NT2/D1 (cell line): Measurements from ENCODE around the gene ARHGAP10.

Experiments used
- DNase-seq: peaks from one replicate; pipeline ENCODE4 v3.0.0-alpha.2; 2011; ENCODE audit warnings: low read depth, low spot score
- H3K27me3 ChIP-seq: 2 replicates; pipeline ENCODE4 v1.6.0; 2011; ENCODE audit warnings: mild to moderate bottlenecking; ENCODE audit not compliant: insufficient read length, insufficient read depth
- H3K36me3 ChIP-seq: 2 replicates; pipeline ENCODE4 v1.6.1; 2011; ENCODE audit warnings: mild to moderate bottlenecking, low read length, mixed read lengths; ENCODE audit not compliant: insufficient read depth, insufficient read length
- H3K4me1 ChIP-seq: 2 replicates; pipeline ENCODE4 v1.5.1; 2011; ENCODE audit not compliant: insufficient read depth, insufficient read length
- H3K4me3 ChIP-seq: 2 replicates; pipeline ENCODE4 v1.5.1; 2011; ENCODE audit warnings: low read depth; ENCODE audit not compliant: insufficient read length
- H3K9ac ChIP-seq: 2 replicates; pipeline ENCODE4 v1.6.0; 2011; ENCODE audit warnings: low read depth; ENCODE audit not compliant: insufficient read length
- H3K9me3 ChIP-seq: 2 replicates; pipeline ENCODE4 v1.5.1; 2011; ENCODE audit warnings: mild to moderate bottlenecking, low read length; ENCODE audit not compliant: insufficient read depth
- SUZ12 ChIP-seq: IDR thresholded peaks from 2 replicates; pipeline ENCODE4 v1.6.1; 2011; ENCODE audit not compliant: insufficient read length, insufficient read depth; ENCODE audit errors: extremely low read depth
- YY1 ChIP-seq: IDR thresholded peaks from 2 replicates; pipeline ENCODE4 v1.6.1; 2011; ENCODE audit not compliant: insufficient read length, insufficient read depth
- ZNF274 ChIP-seq: IDR thresholded peaks from 2 replicates; pipeline ENCODE4 v1.6.1; 2011; ENCODE audit warnings: mild to moderate bottlenecking, low read depth, low read length

The ARHGAP10 gene

DNA sequence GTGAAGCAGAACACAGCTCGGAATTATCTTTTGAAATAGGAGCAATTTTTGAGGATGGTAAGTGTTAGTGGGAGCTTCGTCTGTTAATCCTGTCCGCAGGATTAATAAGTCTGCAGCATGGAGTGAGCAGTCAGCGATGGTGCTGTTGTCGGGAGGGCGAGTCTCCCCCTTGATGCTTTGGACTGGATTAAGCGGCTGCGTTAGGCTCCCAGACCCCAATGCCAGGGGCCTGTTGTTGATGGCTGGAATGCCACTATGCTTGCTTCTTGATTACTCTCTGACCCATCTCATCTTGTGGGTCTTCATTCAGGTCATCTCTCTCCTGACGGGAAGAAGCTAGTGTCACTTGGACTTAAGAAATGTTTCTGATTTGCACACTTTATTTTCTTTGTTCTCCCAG is 332.6 kb downstream of the ARHGAP10 start:
- H3K36me3 ChIP-seq, result peaks cover 7% of the 10 kb centered on the region
- H3K9me3 ChIP-seq, result no peaks in the 10 kb centered on the region
- H3K4me1 ChIP-seq, result no peaks in the 10 kb centered on the region
- no peaks in the 10 kb centered on the region for H3K27me3 ChIP-seq
- no peak for DNase-seq
- TF ChIP-seq YY1, result no peak
- H3K4me3 ChIP-seq, result no peak overlapping the region
- no peak overlapping the region for H3K9ac ChIP-seq

DNA sequence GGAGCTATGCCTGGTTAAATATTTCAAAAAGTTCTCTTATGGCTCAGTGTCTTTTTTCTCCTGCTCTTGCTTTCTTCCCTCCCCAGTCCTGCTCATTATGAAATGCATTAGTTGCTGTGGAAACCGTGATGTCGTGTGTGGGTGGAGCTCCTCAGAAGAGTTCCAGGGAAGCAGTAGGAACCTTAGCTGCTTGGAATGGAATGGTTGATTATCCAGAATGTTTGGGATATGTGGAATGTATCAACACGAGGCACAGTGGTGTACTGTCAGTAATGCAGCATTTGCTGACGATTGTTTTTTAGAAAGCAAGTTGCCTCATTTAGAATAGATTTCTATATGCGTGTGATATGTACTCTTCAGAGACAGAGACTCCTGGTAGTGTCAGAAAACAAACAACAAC is 333.2 kb downstream of the ARHGAP10 start:
- TF ChIP-seq ZNF274 (no peak), YY1 (no peak), SUZ12 (no peak)

DNA sequence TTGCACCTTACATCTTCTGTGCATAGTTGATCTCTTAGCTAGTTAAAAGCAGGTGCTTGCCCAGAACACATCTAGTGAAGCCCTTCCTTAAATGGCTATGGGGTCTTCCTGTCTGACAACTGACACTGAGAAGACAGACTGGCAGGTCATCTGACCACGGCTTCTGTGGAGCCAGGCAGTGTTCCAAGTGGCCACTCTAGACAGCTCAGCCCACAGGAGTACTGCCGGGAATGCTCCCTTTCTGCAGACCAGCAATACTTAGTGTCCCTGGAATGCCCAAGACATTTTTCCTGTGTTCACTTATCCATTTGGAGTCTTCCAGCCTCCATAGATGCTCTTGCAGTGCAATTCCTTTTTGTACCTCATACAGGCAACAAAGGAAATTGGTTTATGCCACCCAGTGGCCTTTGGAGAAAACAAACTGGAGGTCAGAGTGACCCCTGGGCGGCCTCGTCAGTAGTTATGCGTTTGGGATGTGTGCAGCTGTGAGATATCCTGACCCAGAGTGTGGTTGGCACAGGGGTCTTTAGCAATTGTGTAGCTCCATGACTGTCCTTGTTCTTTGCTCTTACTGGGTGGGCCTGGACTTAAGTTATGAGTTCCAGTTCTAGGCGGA is 335.5 kb downstream of the ARHGAP10 start:
- no peak for TF ChIP-seq SUZ12
- TF ChIP-seq YY1, result no peak
- TF ChIP-seq ZNF274, result no peak
- H3K9ac ChIP-seq, result no peak overlapping the region
- H3K9me3 ChIP-seq, result no peaks in the 10 kb centered on the region
- H3K4me3 ChIP-seq, result no peak overlapping the region
- H3K36me3 ChIP-seq, result peaks cover 9% of the 10 kb centered on the region
- DNase-seq, result no peak
- no peaks in the 10 kb centered on the region for H3K27me3 ChIP-seq
- H3K4me1 ChIP-seq, result no peaks in the 10 kb centered on the region

More for the DNA sequence above, 333.2 kb downstream of the ARHGAP10 start:
- H3K36me3 ChIP-seq, result peaks cover 7% of the 10 kb centered on the region
- H3K9ac ChIP-seq, result no peak overlapping the region
- no peaks in the 10 kb centered on the region for H3K27me3 ChIP-seq
- no peak for DNase-seq
- no peaks in the 10 kb centered on the region for H3K4me1 ChIP-seq
- no peaks in the 10 kb centered on the region for H3K9me3 ChIP-seq
- H3K4me3 ChIP-seq, result no peak overlapping the region

DNA sequence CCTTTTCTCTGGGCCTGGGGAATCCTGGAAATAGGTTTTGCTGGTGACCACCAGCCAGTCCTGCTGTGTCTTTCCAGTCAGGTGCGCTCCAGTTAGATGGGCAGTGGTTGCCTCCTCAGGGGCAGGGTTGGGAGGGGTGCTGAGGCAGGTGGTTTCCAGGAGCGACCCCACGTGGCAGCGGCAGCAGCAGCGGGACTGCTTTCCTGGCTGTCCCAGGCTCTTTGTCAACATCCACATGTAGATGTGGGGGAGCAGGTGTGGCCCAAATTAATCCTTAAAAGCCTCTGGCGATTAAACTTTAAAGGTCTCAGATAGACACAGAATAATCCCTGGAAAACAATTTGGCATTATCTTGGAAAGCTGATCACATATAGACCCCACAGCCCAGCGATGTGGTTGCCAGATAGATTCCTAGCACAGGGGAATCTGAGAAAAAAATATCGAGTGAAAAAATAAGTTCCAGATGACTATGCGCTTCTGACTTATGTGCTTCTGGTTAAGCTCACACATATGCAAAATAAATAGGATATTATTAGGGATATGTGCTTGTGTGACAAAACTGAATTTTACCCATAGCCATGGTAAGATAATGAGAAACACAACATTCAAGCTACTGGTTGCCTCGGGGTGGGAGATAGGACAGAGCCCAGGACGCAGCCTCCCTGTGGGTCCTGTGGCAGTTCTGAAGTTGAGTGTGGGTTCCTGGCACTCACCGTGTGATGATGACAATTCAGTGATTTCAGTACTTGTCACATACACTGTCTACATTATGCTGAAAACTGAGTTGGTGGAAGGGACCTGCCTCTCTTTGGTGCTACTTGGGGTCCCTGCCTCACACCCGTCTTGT is 336.4 kb downstream of the ARHGAP10 start:
- no peak for TF ChIP-seq ZNF274
- TF ChIP-seq YY1, result no peak
- no peaks in the 10 kb centered on the region for H3K27me3 ChIP-seq
- H3K4me3 ChIP-seq, result no peak overlapping the region
- peaks cover 18% of the 10 kb centered on the region for H3K36me3 ChIP-seq
- peaks cover 1% of the 10 kb centered on the region; the same call in 1 of the 2 replicates for H3K9me3 ChIP-seq
- H3K9ac ChIP-seq, result no peak overlapping the region
- no peak for DNase-seq
- H3K4me1 ChIP-seq, result no peaks in the 10 kb centered on the region

DNA sequence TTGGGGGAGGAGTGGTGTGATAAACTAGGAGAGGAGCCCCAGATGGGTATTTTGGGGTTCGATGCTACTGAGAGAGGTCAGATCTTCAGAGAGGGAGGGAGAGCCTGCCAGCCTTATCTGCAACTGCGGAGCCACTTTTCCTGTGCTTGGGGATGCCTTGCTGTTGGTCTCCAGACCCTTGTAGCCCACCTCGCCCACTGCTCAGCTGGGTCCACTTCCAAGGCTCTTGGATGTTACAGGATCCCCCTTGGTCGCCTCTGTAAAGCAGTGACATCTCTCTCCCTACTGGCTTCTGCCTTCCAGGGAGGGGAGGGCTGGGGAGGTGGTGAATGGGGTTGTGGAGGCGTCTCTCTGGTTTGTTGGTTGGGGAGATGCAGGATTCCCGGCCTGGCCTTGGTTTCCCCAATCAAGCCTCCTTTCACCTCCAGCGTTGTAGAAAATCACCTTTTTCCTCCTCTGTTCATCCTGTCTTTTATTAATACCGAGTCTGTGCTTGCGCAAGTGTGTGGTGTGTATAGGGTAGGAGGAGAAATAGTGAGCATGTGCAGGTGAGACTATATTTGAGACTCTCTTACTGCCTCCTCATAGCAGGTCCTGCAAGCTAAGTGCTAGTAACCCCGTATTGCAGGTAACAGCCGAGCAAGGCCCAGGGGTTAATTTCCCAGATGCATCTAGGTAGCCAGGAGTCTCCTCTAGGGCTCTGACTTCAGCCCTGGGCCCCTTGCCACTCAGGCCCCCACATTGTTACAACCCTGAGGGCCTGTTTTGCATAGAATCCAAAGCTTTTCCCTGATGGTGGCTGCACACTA is 337.4 kb downstream of the ARHGAP10 start:
- Histone ChIP-seq H3K4me3 (no peak overlapping the region), H3K9me3 (peaks cover 11% of the 10 kb centered on the region; the same call in 1 of the 2 replicates), H3K9ac (no peak overlapping the region), H3K4me1 (no peaks in the 10 kb centered on the region), H3K36me3 (peaks cover 13% of the 10 kb centered on the region), H3K27me3 (no peaks in the 10 kb centered on the region)
- no peak for DNase-seq
- no peak for TF ChIP-seq ZNF274
- no peak for TF ChIP-seq SUZ12
- TF ChIP-seq YY1, result no peak

DNA sequence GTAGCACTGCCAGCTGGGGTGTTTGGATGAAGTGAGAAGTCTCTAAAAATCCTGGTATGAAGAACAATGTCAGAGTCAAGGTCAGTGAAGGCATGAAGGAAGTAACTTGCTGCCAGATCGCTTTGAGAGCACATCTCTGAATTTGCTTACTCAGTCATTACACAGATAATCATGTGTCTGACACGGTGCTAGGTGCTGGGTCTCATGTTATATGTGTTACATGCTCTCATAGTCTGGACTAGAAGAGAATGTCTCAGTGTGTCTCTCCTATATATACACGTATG is 337.9 kb downstream of the ARHGAP10 start:
- Histone ChIP-seq H3K4me3 (no peak overlapping the region), H3K36me3 (peaks cover 13% of the 10 kb centered on the region), H3K9ac (no peak overlapping the region), H3K27me3 (no peaks in the 10 kb centered on the region), H3K4me1 (no peaks in the 10 kb centered on the region), H3K9me3 (peaks cover 17% of the 10 kb centered on the region; the same call in 1 of the 2 replicates)
- TF ChIP-seq YY1 (no peak), SUZ12 (no peak), ZNF274 (no peak)
- DNase-seq, result no peak

DNA sequence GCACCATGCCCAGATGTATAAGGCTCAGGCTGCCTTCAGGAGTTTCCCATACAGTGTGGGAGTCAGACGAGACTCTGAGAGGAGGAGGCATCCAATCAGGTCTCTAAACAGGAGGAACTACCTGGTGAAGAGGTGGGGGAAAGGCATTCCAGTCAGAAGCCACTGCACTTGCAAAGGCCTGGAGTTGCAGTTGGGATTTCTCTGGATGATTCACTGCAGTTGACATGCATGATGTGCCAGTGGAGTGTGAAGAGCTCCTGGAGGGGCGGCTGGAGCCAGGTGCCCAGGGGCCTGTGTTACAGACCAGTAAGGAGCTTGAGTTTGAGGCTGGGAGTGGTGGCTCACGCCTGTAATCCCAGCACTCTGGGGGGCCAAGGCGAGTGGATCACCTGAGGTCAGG is 339.1 kb downstream of the ARHGAP10 start:
- H3K9ac ChIP-seq, result no peak overlapping the region
- DNase-seq, result no peak

More for the DNA sequence above, 339.1 kb downstream of the ARHGAP10 start:
- H3K4me3 ChIP-seq, result no peak overlapping the region
- no peaks in the 10 kb centered on the region for H3K27me3 ChIP-seq
- no peak for TF ChIP-seq SUZ12
- no peak for TF ChIP-seq ZNF274
- no peak for TF ChIP-seq YY1
- peaks cover 22% of the 10 kb centered on the region; the same call in 1 of the 2 replicates for H3K9me3 ChIP-seq
- H3K36me3 ChIP-seq, result peaks cover 13% of the 10 kb centered on the region
- H3K4me1 ChIP-seq, result no peaks in the 10 kb centered on the region
